IMR-90 (cell line): ENCODE measurements around the gene CDC5L. TPM values are rescaled to one million over a fixed set of nuclear protein-coding genes. Genes with fewer than 3 reads are reported as not detected.

ENCODE experiments used
- ATAC-seq: fragments of 200-7000 bp; cut with Tn5 transposase; 2 replicates; pipeline ENCODE4 v1.9.1; 2020; ENCODE audit warnings: low read depth, mild to moderate bottlenecking, moderate library complexity
- BruUV-seq: library from RNA; stranded (reverse); fragments of 400-500 nt; replicated peaks from 2 replicates; lab custom pipeline; 2021; lab: Mats Ljungman, UMichigan
- CTCF ChIA-PET: fragments of 300-600 bp; formaldehyde crosslinking; extraction: SDS; loops from one replicate; lab custom pipeline; 2021; ENCODE audit warnings: antibody characterized with exemption; lab: Yijun Ruan, JAX
- POLR2A ChIA-PET: fragments of 300-600 bp; sonication (Branson Sonifier 250); formaldehyde crosslinking; loops from one replicate; lab custom pipeline; 2022; ENCODE audit warnings: antibody characterized with exemption; ENCODE audit not compliant: unreplicated experiment; lab: Charles Lee
- DNase-seq: peaks from one replicate; pipeline ENCODE4 v3.0.0; 2013
- H2AFZ ChIP-seq: replicated peaks from 2 replicates; pipeline ENCODE3; 2013; ENCODE audit warnings: low read length, mild to moderate bottlenecking; ENCODE audit not compliant: poor library complexity
- H2AK5ac ChIP-seq: 2 replicates; pipeline ENCODE4 v1.6.1; 2013; ENCODE audit warnings: low read depth, low read length, inconsistent platforms
- H2AK9ac ChIP-seq: replicated peaks from 2 replicates; pipeline ENCODE3; 2013; ENCODE audit warnings: mild to moderate bottlenecking, low read depth, low read length, moderate library complexity; ENCODE audit not compliant: poor library complexity
- H2BK120ac ChIP-seq: 2 replicates; pipeline ENCODE4 v1.6.1; 2013; ENCODE audit warnings: low read depth, low read length, inconsistent platforms
- H2BK15ac ChIP-seq: 3 replicates; pipeline ENCODE4 v1.6.1; 2013; ENCODE audit warnings: low read depth, low read length, inconsistent platforms
- H2BK20ac ChIP-seq: 2 replicates; pipeline ENCODE4 v1.6.1; 2013; ENCODE audit warnings: low read depth, mild to moderate bottlenecking, inconsistent platforms, low read length, moderate library complexity
- H2BK5ac ChIP-seq: 2 replicates; pipeline ENCODE4 v1.6.1; 2013; ENCODE audit warnings: mild to moderate bottlenecking, low read depth, low read length, inconsistent platforms; ENCODE audit not compliant: poor library complexity, severe bottlenecking
- H3K14ac ChIP-seq: replicated peaks from 2 replicates; pipeline ENCODE4 v1.6.1; 2013; ENCODE audit warnings: low read depth, low read length, inconsistent platforms
- H3K18ac ChIP-seq: 2 replicates; pipeline ENCODE4 v1.6.1; 2013; ENCODE audit warnings: low read depth, low read length, control low read depth
- H3K23ac ChIP-seq: 2 replicates; pipeline ENCODE4 v1.6.1; 2013; ENCODE audit warnings: low read depth, low read length, inconsistent platforms
- H3K27ac ChIP-seq: 2 replicates; pipeline ENCODE4 v1.5.1; 2013; ENCODE audit warnings: mild to moderate bottlenecking, control low read depth, low read length; ENCODE audit not compliant: insufficient read depth
- H3K27me3 ChIP-seq: 2 replicates; pipeline ENCODE4 v1.6.1; 2013; ENCODE audit warnings: low read length; ENCODE audit not compliant: control insufficient read depth, insufficient read depth
- H3K36me3 ChIP-seq: 2 replicates; pipeline ENCODE4 v1.6.1; 2013; ENCODE audit warnings: low read length, mixed read lengths; ENCODE audit not compliant: control insufficient read depth, insufficient read depth
- H3K4ac ChIP-seq: 2 replicates; pipeline ENCODE4 v1.6.1; 2013; ENCODE audit warnings: low read depth, low read length, inconsistent platforms
- H3K4me1 ChIP-seq: 2 replicates; pipeline ENCODE4 v1.6.1; 2013; ENCODE audit warnings: low read length, mixed read lengths; ENCODE audit not compliant: control insufficient read depth, insufficient read depth
- H3K4me2 ChIP-seq: 2 replicates; pipeline ENCODE4 v1.6.1; 2013; ENCODE audit warnings: low read depth, mild to moderate bottlenecking, control low read depth, low read length, moderate library complexity
- H3K4me3 ChIP-seq: 2 replicates; pipeline ENCODE4 v1.5.1; 2013; ENCODE audit warnings: low read depth, mild to moderate bottlenecking, control low read depth, low read length, moderate library complexity; ENCODE audit not compliant: insufficient read depth
- H3K56ac ChIP-seq: 2 replicates; pipeline ENCODE4 v1.6.1; 2013; ENCODE audit warnings: low read length, inconsistent platforms; ENCODE audit not compliant: insufficient read depth; ENCODE audit errors: extremely low read depth
- H3K79me1 ChIP-seq, 2 experiments: 2 replicates each; pipeline ENCODE4 v1.6.1; 2013; ENCODE audit warnings: low read length in 2 of 2, inconsistent platforms in 1 of 2, low read depth in 1 of 2
- H3K9ac ChIP-seq: 2 replicates; pipeline ENCODE4 v1.6.1; 2013; ENCODE audit warnings: low read depth, low read length, control low read depth
- H3K9me1 ChIP-seq: 2 replicates; pipeline ENCODE4 v1.6.1; 2013; ENCODE audit warnings: low read length, inconsistent platforms; ENCODE audit not compliant: insufficient read depth
- H3K9me3 ChIP-seq: 2 replicates; pipeline ENCODE4 v1.6.1; 2013; ENCODE audit warnings: low read length; ENCODE audit not compliant: control insufficient read depth, insufficient read depth
- H4K20me1 ChIP-seq: 2 replicates; pipeline ENCODE4 v1.6.1; 2013; ENCODE audit warnings: low read length, inconsistent platforms; ENCODE audit not compliant: insufficient read depth
- H4K5ac ChIP-seq: 2 replicates; pipeline ENCODE4 v1.6.1; 2013; ENCODE audit warnings: mild to moderate bottlenecking, low read depth, low read length, control low read depth
- H4K8ac ChIP-seq, 2 experiments: 2 replicates each; pipeline ENCODE4 v1.6.1; 2013; ENCODE audit warnings: low read depth in 2 of 2, low read length in 2 of 2, control low read depth in 1 of 2, inconsistent platforms in 1 of 2
- H4K91ac ChIP-seq: 2 replicates; pipeline ENCODE4 v1.6.1; 2013; ENCODE audit warnings: low read depth, low read length, inconsistent platforms; ENCODE audit not compliant: insufficient read depth
- CEBPB ChIP-seq: IDR thresholded peaks from 2 replicates; pipeline ENCODE4 v1.6.1; 2012; ENCODE audit warnings: low read depth, low read length, improper control_type of control experiment
- CHD1 ChIP-seq: IDR thresholded peaks from 2 replicates; pipeline ENCODE4 v1.6.1; 2012; ENCODE audit warnings: low read depth, low read length, improper control_type of control experiment
- CTCF ChIP-seq: conservative IDR thresholded peaks from 2 replicates; pipeline ENCODE4 v1.5.1; 2012; ENCODE audit warnings: mild to moderate bottlenecking, low read depth, low read length, improper control_type of control experiment
- ELK1 ChIP-seq: fragments of 150-350 bp; IDR thresholded peaks from 2 replicates; pipeline ENCODE4 v1.6.1; 2016; ENCODE audit warnings: low read depth, mild to moderate bottlenecking, low read length, moderate library complexity, borderline replicate concordance
- MAFK ChIP-seq: IDR thresholded peaks from 2 replicates; pipeline ENCODE4 v1.6.1; 2012; ENCODE audit warnings: low read depth, low read length, improper control_type of control experiment
- MXI1 ChIP-seq: IDR thresholded peaks from 2 replicates; pipeline ENCODE4 v1.6.1; 2012; ENCODE audit warnings: low read depth, mild to moderate bottlenecking, low read length, moderate library complexity, borderline replicate concordance
- NFE2L2 ChIP-seq: fragments of 150-350 bp; IDR thresholded peaks from 2 replicates; pipeline ENCODE4 v1.6.1; 2016; ENCODE audit warnings: low read depth, mild to moderate bottlenecking, low read length
- POLR2A ChIP-seq: IDR thresholded peaks from 2 replicates; pipeline ENCODE4 v1.6.1; 2012; ENCODE audit warnings: mild to moderate bottlenecking, low read depth, low read length
- RAD21 ChIP-seq: IDR thresholded peaks from 2 replicates; pipeline ENCODE4 v1.6.1; 2012; ENCODE audit warnings: low read length, improper control_type of control experiment
- RCOR1 ChIP-seq: IDR thresholded peaks from 2 replicates; pipeline ENCODE4 v1.6.1; 2012; ENCODE audit warnings: mild to moderate bottlenecking, low read length, improper control_type of control experiment; ENCODE audit not compliant: insufficient replicate concordance
- RFX5 ChIP-seq: IDR thresholded peaks from 2 replicates; pipeline ENCODE4 v1.8.0; 2012; ENCODE audit warnings: low read depth, mild to moderate bottlenecking, low read length, moderate library complexity
- SMC3 ChIP-seq: fragments of 150-350 bp; IDR thresholded peaks from 2 replicates; pipeline ENCODE4 v1.6.1; 2016; ENCODE audit warnings: low read depth, mild to moderate bottlenecking, antibody characterized with exemption, low read length, moderate library complexity
- USF2 ChIP-seq: fragments of 150-350 bp; IDR thresholded peaks from 2 replicates; pipeline ENCODE4 v1.6.1; 2017; ENCODE audit warnings: mild to moderate bottlenecking, antibody characterized with exemption, low read length, low read depth
- WGBS, 2 experiments: methylation state at CpG; one replicate each; pipeline versions ENCODE4 v1.1.5 to v1.1.7; 2013; ENCODE audit warnings: missing lambda C conversion rate in 2 of 2; ENCODE audit not compliant: insufficient read length in 1 of 2; ENCODE audit errors: extremely low coverage in 2 of 2; 5-methylcytosine and 5-hydroxymethylcytosine counted together
- dilution Hi-C: fragments of 300-500 bp; cut with HindIII; formaldehyde crosslinking; loops from one replicate; pipeline ENCODE4 v1.14.3; 2018; ENCODE audit warnings: low sequenced_read_pairs; ENCODE audit not compliant: unreplicated experiment
- in situ Hi-C: fragments of 300-500 bp; cut with MboI; formaldehyde crosslinking; loops from 3 replicates; pipeline ENCODE4 v1.14.3; 2019; ENCODE audit warnings: low sequenced_read_pairs, inconsistent platforms, mixed read lengths
- intact Hi-C: fragments of 100-400 bp; cut with micrococcal nuclease; formaldehyde crosslinking; loops from 2 replicates; pipeline ENCODE4 v1.10.0; 2022
- polyA plus RNA-seq, 3 experiments: library from polyadenylated mRNA; depleted of rRNA; stranded (reverse); fragments of >200 nt; gene quantifications; 2 replicates each; pipeline ENCODE4 v1.2.3, GENCODE V29; 2012; ENCODE audit warnings: low replicate concordance in 1 of 3
- total RNA-seq: library from RNA; depleted of rRNA; stranded (reverse); fragments of >200 nt; gene quantifications from 2 replicates; pipeline ENCODE4 v1.2.3, GENCODE V29; 2012

CDC5L gene
- total and polyA plus RNA-seq, 2 of the 4 experiments (the other 2 are of a cell fraction), result 9.9 to 17.7 TPM

GRCh38 chr6:44457596-44457995 is 70.1 kb downstream of the CDC5L start:
- Histone ChIP-seq H4K8ac (no peak overlapping the region), H3K4me1 (peaks cover 9% of the 10 kb centered on the region), H2AFZ (no peak overlapping the region), H3K4me2 (no peak overlapping the region), H3K9me1 (peaks cover 10% of the 10 kb centered on the region), H3K56ac (no peak overlapping the region), H3K36me3 (no peaks in the 10 kb centered on the region), H2AK9ac (no peak overlapping the region), H3K14ac (no peak overlapping the region), H4K91ac (no peak overlapping the region), H3K9me3 (no peaks in the 10 kb centered on the region), H3K23ac (no peak overlapping the region), H3K18ac (no peak overlapping the region), H3K9ac (no peak overlapping the region), H2BK20ac (no peak overlapping the region), H2BK5ac (no peak overlapping the region), H3K4me3 (no peak overlapping the region), H2BK120ac (no peak overlapping the region), H3K27me3 (peaks cover 6% of the 10 kb centered on the region; the same call in 1 of the 2 replicates), H4K20me1 (no peaks in the 10 kb centered on the region), H2AK5ac (no peak overlapping the region), H2BK15ac (no peak overlapping the region), H3K79me1 (no peaks in the 10 kb centered on the region), H4K5ac (no peak overlapping the region), H3K27ac (no peak overlapping the region), H3K4ac (no peak overlapping the region)
- CTCF ChIA-PET, result interaction anchor here (1.3 to 1.4 kb wide), 2 partner anchors 11 to 12 kb away, joined by 3 to 4 read pairs; no protein-coding TSS in a partner anchor
- intact Hi-C loops (no loop called here), dilution Hi-C loops (no loop called here), in situ Hi-C loops (no loop called here)
- no TSS peak for BruUV-seq
- DNase-seq (no peak), ATAC-seq (no peak)
- no CpG with 5 or more reads among the region's 9 CpGs for WGBS, 2 experiments
- POLR2A ChIA-PET, result no interaction called here
- TF ChIP-seq ELK1, result no peak
- TF ChIP-seq CTCF, result no peak
- TF ChIP-seq POLR2A, result no peak
- no peak for TF ChIP-seq CEBPB
- TF ChIP-seq USF2, result no peak
- TF ChIP-seq RFX5, result no peak
- TF ChIP-seq RAD21, result no peak
- no peak for TF ChIP-seq MXI1
- no peak for TF ChIP-seq SMC3
- no peak for TF ChIP-seq CHD1
- TF ChIP-seq NFE2L2, result no peak
- TF ChIP-seq MAFK, result no peak
- TF ChIP-seq RCOR1, result no peak
